Right forelimb (tissue), 1 donor: ENCODE results near the gene COL19A1.
"Not testable (repeated sequence)": the region's sequence is repeated elsewhere in the genome, so short reads cannot be mapped to it uniquely, and the experiment has no call there.

Experiments
- DNase-seq: peaks from one replicate; pipeline ENCODE4 v3.0.0-alpha.2; 2018

Gene COL19A1

DNA sequence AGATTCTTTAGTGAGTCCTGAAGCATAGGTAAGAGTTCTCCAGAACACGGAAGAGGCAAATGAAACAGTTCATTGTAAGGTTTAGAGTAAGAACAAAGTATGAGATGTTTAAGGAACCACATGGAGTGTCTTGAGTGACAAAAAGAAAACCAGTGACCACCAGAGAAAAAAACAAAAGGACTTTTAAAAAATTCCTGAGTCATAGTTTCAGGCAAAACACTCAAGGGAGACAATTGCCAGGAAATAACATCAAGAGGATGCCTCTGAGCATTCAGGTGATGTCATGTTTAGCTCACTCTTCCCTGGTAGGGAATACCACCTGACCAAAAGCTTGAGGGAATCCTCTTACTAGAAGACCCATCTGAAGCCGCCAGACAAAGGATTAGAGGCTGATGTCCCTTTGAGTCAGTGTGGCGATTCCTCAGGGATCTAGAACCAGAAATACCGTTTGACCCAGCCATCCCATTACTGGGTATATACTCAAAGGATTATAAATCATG, 110.3 kb downstream of the COL19A1 start:
- DNase-seq: no peak

DNA sequence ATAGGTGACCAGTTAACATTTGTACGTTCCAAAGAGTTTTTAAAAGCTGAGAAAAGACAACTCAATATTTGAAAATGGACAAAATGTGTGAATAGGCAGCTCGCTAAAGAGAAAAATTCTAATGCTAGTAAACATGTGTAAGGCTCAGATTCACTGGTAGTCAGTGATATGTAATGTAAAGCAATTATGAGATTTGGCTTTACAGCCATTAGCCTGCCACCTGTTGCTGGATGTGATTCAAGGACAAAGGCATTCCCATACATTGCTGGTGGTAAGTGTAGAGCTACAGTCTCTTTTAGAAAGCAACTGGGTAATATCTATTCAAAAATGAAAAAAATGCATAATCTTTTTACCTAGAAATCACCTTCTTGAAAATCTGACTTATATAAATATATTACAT, 114.3 kb downstream of the COL19A1 start:
- no peak for DNase-seq

DNA sequence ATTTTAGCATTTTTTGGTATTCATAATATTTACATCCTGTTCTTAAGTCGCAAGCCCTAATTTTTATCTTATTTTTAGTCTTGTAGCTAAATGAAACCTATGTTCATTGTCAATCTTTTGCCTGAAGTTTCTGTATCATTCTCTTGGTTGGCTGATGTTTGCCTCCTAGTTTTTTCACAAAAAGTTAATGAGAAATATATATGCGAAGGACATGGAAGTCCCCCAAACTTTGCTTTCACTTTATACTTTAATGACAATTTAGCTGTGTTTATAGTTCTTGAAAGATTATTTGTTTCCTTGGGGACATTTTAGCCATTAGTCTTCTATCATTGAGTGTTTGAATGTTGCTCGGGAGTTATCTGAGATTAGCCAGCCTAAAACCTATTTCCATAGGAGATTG, 118.2 kb downstream of the COL19A1 start:
- no peak for DNase-seq

DNA sequence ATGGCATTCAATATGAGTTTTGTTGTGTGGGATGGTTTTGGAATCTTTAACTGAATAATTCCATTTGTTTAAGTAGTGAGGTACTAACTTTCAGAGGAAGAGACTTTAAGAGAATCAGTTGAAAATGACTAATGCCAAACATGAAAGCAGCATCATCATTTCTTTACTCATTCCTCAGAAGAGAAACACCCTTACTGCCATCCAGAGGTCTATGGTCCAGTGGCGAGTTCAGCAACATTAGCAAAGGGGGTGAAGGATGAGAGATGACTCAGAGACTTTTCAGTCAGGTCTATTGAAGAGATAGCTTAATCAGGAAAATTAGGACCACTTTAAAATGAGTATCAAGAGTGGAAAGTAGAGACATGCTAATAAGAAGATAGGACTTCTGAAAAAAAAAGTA, 118.8 kb downstream of the COL19A1 start:
- DNase-seq: no peak

DNA sequence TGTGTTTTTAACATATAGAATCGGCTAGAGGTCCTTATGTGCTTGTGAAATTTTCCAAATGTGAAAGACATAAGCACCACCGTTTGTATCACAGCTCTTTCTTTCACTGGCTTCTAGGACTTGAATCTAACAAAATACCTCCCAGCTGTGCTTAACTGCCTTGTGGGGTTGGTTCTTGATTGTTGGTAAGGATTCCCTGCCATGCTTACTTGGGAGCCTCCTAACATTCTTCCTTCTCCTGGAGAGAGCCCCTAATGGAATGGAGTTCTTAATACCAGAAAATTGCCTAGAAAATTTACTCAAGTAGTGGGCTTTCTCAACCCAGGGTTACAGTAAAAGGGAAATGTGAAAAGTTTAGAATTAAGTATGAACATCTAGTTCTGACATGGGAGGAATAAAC, 121.2 kb downstream of the COL19A1 start:
- no peak for DNase-seq

DNA sequence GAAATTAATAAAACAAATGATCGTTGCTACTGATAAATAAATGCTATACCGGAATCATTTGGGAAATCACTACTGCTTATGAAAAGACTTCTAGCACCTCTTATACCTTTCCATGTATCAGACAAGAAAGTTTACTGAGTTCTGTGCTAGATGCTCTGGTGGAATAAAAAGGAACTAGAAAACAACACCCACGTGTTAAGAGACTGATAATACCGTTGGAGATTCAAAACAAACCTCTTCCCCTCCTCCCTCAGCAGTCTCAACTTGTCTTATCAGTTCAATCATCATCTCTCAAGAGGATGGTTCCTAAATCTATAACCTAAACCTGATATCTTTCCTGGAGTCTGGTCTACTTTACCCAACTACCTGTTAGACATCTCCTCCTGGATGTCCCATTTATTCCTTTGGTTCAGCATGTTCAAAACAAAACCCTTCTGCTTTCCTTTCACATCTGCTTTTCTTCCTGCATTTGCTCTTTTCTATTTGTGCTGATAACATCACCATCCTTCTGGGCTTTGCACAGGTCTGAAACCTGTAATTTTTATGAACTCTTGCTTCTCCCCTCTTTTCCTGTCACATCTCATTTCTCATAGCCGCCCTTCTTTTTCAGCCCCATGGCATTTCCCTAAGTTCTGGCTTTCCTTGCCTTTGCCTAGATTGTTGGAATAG, 122.2 kb downstream of the COL19A1 start:
- no peak for DNase-seq

DNA sequence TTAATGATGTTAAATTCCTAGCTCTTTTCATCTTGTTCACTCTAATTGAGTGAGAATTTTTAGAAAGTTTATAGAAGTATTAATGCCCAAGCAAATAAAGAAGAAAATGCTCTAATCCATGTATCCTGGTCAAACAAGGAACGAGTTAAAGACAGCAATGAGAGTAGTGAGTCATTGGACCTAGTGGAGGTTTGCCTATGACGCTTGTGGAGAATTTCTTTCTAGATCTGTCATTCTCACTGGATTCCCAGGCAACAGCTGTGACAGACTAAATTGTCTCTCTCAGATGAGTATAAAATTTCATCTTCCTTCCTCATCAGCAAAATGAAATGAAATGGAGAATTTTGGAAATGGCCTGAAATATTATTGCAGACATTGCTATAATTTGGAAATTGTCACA, 127.9 kb downstream of the COL19A1 start:
- no peak for DNase-seq

DNA sequence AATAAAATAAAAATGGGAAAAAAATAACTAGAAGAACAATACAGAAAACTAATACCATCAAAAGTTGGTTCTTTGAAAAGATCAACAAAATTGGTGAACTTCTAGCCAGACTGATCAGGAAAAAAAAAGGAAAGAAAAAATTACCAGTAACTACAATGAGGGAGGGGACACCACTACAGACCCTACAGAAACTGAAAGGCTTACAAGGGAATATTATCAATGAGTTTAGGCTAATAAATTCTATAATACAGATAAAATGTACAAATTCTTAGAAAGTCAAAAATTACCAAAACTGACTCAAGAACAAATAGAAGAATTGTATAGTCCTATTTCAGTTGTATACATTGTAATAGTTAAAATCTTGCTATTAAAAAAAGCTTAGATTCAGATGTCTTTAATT, 141.8 kb downstream of the COL19A1 start:
- DNase-seq: no peak

DNA sequence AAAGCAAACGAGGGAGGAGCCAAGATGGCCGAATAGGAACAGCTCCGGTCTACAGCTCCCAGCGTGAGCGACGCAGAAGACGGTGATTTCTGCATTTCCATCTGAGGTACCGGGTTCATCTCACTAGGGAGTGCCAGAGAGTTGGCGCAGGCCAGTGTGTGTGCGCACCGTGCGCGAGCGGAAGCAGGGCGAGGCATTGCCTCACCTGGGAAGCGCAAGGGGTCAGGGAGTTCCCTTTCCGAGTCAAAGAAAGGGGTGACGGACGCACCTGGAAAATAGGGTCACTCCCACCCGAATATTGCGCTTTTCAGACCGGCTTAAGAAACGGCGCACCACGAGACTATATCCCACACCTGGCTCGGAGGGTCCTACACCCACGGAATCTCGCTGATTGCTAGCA, 144.0 kb downstream of the COL19A1 start:
- not testable (repeated sequence) for DNase-seq

DNA sequence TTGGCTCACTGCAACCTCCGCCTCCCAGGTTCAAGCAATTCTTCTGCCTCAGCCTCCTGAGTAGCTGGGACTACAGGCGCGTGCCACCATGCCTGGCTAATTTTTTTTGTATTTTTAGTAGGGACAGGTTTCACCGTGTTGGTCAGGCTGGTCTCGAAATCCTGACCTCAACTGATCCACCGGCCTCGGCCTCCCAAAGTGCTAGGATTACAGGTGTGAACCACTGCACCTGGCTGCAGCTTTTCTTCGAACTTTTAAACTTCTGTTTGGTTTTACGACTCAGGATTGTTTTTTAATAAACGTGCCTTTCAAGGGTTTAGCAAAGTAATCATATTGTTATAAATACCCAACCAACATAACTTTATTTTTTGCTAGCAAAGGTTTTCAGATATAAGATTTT, 156.8 kb downstream of the COL19A1 start:
- DNase-seq: not testable (repeated sequence)

DNA sequence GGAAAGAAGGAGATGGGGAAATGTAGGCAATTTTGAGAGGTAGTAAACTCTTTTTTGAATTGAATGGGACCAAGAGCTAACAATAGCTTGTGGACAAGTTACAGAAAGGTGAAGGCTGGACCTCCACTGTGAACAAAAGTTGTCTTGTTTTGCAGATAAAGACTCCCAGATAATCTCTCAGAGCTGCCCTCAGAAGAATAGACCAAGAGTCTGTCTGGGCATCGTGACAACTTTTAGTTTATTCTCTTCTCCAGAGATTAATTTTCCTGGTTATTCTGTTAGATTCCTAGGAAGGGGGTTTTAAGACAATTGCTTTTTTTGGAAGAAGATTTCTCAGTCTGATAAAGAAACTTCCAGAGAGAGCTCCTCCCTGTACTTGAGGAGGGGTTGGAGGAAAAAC, 161.9 kb downstream of the COL19A1 start:
- no peak for DNase-seq

DNA sequence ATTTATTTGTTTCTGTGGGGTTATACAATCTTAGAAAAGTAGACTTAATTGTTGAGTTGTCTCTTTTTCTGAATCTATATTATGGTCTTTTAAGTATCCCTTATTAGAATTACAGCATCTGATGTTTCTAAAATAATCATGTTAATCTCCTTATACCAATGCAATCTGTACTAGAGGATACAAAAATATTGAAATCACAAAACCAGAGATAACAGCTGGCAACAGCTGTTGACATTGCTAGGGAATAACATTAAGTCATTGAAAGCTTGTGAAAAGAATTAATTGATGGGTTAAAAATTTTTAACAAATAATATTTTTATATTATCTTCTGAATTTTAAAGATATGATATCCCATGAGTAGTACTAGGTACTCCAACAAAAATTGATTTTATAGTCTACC, 162.6 kb downstream of the COL19A1 start:
- no peak for DNase-seq

DNA sequence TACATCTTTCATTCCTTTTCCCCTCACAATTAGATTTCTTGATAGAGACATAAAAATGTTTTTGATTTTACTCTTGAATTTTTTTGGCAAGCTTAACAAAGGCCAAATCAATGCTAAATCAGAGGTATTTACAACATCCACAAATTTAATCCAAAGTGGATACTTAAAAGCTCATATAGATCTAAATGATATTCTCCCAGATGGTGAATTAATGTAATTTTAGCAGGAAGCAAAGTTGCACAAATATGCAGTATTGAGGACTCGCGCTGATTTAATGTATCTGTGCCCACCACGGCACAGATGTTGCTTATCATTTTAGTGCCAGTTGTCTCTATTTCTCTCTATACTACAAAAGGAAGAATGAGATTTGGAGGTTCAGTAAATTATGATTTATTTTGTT, 167.4 kb downstream of the COL19A1 start:
- no peak for DNase-seq

DNA sequence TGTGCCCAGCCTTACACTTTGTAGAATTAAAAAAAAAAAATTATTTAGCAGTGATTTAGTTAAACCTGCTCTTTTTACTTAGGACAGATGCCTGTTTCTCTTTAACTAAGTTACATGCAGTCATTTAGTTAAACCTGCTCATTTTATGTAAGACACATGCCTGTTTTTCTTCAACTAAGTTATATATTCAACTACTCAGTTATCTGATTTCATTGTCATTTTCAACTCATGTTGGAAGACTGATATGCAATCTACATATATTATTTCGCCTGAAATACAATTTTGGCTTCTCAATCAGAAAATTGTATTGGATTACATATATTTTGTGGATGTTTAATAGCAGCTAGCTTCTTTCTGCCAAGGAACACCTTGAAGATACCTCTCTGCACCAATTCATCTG, 171.1 kb downstream of the COL19A1 start:
- DNase-seq: no peak

DNA sequence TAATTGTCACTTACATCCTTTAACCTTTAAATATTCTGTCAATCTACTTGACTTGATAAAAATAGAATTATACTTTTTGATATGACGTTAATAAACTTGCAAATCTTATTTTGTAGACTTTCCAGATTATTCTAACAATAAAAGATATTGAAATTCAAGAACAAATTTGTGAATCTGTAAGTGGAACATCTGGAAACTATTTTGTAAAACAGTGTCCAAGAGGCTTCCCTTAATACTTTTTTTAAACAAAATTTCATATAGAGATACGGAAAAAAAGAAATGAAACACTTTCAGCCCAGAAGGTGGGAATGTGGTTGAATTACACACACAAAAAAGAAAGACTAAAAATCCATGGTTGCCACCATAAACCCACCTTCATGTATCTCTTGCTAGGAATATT, 174.4 kb downstream of the COL19A1 start:
- DNase-seq: no peak

DNA sequence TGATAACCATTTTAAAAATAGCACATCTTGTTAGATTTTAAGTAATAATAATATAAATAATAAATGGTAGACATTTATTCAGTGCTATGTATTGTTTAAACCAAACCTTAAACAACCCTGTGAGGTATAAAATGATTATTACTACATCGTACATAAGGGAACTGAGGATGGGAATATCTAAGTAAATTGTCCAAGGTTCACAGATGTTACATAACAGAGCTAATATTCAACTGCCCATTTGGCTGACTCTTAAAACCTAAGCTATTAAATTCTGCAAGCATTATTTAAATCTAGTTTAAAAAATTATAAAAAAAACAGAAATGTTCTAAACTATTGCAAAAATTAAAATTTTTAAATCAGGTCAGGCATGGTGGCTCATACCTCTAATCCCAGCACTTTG, 175.1 kb downstream of the COL19A1 start:
- DNase-seq: no peak

DNA sequence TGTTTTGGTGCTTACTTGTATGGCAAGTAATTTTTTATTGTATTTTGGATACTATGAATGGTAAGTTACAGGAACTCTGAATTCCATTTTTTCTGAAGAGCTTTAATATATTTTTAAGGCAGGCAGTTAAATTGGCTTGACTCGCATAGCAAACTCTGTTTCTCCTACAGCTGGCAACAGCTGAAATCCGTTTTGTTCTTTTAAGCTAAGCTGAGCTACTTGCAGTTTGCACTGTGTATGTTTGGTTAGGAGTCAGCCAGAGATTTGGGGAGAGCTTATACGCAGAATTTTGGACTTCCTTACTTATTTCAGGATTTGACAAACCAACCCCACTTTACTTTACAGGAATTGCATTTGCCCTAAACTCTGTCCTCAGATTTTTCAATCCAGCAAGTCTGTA, 179.1 kb downstream of the COL19A1 start:
- no peak for DNase-seq

DNA sequence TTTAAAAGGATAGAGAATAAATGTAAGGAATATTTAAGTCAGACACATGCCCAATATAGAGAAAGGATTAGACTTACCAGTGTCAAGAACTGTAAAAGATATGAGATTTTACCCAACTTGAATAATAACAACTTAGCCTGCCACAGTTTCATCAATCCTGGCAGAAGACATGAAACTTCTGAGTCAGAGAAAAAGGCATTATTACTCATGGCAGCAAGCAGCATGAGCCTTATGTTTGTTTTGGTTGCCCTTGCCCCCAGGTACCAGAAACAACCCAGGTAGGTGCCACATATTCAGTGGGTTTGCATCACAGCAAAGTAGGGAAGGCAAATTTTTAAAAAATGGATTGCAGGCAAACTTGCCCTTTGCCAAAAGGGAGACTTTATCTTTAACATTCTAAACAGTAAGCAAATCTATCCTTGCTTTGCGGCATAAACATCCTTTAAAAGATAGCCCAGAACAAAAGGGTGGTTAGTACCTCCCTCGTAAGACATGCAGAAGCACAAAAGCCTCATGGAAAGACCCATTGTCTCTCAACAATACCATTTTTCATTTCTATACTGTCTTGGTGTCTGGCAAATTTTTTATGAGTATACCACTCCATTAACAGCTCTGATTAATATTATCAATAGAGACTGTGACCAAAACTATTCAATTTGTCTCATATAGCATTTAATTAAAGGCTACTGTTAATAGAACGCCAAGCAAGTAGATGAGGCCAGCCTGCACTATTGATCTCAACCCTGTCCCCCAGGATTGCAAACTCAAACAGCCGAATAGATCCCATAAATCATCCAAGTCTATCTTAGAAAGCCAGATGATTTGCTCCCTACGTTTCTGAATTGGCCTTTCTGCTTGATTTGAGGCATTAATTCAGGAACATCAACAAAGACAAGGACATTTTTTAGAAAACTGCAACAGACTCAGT, 185.1 kb downstream of the COL19A1 start:
- DNase-seq: no peak

DNA sequence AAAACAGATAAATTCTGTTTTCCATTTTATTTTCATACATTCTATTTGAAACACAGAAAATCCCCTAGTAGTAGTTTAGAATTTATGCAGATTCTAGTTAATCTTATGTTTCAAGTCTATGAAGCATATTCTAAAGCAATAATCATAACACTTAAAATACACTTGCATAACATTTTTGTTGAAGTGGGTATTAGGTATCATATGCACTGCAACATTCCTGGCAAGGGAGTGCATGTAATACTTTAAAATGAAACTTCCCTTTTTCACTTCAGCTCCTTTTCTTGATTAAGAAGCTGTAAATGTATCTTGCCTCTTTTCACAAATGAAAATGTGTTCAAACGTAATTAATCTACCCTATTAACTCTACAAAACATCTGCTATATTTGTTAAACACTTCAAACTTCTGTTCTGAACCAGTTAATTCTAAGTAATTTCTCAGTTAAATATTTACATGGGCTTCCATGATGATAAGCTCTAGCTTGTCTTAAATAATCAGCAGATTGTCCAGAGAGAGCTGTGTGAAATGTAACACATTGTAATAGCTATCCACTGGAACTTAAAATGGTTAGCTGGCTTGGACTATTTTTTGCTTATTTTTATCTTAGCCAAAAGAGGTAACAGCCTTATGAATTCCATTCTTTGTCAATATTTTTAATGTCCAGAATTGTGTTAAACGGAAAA, 192.8 kb downstream of the COL19A1 start:
- no peak for DNase-seq

DNA sequence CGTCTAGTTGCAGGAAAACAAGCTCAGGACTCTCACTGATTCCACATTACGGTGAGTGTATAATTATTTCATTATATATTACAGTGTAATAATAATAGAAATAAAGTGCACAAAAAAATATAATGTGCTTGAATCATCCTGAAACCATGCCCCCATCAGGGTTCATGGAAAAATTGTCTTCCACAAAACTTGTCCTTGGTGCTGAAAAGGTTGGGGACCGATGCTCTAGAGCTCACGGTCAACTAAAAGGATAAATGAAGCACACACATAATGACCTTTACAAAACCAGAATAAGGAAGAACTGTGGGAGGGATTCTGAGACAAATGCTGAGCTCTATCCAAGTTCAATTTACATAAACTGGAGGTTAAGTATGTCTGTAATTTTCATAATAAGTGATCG, 194.3 kb downstream of the COL19A1 start:
- DNase-seq: no peak

DNA sequence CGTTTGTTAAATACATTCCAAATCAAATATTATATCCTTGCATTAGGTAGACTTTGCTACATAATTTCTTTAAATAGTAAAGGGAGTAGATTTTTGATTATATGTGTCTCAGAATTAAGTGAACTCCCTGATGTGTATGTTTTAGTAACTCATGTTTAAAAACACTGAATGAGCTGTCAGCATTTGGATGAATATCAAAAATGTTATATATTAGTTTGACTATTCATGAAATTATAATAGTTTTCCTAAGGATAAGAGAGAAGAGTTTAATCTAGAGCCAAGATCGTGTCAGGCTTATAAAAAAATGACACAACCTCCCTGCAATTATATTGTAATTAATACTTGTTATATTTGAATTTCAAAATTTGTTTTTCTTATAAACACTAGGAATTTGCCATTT, 195.2 kb downstream of the COL19A1 start:
- no peak for DNase-seq

DNA sequence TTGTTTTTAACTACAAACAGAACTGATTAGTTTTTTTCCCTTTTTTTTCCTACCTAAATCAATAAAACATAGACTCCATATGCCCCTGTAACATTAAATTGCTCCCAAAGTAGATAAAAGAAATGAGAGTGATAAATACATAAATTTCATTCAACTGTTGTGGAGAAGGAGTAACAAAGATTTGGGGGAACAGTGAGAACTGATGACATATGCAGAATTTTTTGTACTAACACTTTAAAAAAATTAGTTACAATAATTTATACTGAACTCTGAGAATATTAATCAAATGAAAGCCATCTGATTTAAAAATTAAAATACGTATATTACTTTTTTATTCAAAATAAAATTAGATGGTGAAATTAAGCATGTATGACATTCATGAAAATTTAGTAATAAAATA, 195.7 kb downstream of the COL19A1 start:
- DNase-seq: no peak

DNA sequence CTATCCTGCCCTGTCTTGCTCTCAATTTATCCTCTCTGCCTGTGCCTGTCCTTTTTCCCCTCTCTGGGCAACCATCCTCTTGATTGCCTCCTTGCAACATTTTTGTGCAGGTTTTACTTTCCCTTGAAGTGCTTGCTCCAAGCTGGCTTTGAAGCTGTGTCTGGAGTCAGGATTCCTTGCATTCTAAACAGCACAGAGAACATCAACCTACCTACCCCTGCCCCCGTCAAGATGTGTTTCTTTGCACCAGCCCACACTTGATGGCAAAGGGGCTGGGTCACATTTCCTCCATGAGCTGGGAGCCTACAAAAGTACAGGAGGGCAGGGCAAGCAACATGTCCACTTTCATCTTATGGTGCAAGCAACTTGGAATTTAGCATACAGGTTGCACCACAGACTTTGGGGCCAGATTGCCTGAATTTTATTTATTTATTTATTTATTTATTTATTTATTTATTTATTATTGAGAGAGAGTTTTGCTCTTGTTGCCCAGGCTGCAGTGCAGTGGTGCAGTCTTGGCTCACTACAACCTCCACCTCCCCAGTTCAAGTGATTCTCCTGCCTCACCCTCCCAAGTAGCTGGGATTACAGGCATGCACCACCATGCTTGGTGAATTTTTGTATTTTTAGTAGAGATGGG, 206.3 kb downstream of the COL19A1 start:
- DNase-seq: no peak
